AG09319 (cell line): ENCODE data around the gene NHSL1.

Source experiments
- DNase-seq: peaks from one replicate; pipeline ENCODE4 v3.0.0-alpha.2; 2010; ENCODE audit warnings: low read depth; ENCODE audit errors: extremely low read depth
- CTCF ChIP-seq: IDR thresholded peaks from 2 replicates; pipeline ENCODE4 v1.5.1; 2011; ENCODE audit warnings: low read depth, mild to moderate bottlenecking, inconsistent platforms, low read length, moderate library complexity

NHSL1 gene

GRCh38 chr6:138461647-138462046 lies 37.6 kb downstream of the NHSL1 start:
- no peak for TF ChIP-seq CTCF
- no peak for DNase-seq

- no peak for DNase-seq
- TF ChIP-seq CTCF: no peak
Measured at GRCh38 chr6:138456401-138456790, 42.9 kb downstream of the NHSL1 start.

- no peak for DNase-seq
Measured at GRCh38 chr6:138455746-138456400, 43.4 kb downstream of the NHSL1 start.

GRCh38 chr6:138454981-138455706 lies 44.1 kb downstream of the NHSL1 start:
- no peak for TF ChIP-seq CTCF

More at GRCh38 chr6:138455746-138456400, 43.4 kb downstream of the NHSL1 start:
- TF ChIP-seq CTCF: no peak

GRCh38 chr6:138451043-138451442 lies 48.3 kb downstream of the NHSL1 start:
- no peak for TF ChIP-seq CTCF
- DNase-seq: no peak

More at GRCh38 chr6:138454981-138455706, 44.1 kb downstream of the NHSL1 start:
- DNase-seq: no peak

GRCh38 chr6:138450445-138450844 lies 48.8 kb downstream of the NHSL1 start:
- TF ChIP-seq CTCF: no peak
- DNase-seq: no peak

- DNase-seq: no peak
- no peak for TF ChIP-seq CTCF
Measured at GRCh38 chr6:138446821-138447220, 52.5 kb downstream of the NHSL1 start.
